Loucy (cell line): ENCODE measurements around the gene PODNL1.

Experiments used
- EZH2phosphoT487 ChIP-seq: fragments of 200-600 bp; IDR thresholded peaks from 2 replicates; pipeline ENCODE4 v1.6.1; 2018; ENCODE audit warnings: antibody characterized with exemption, mild to moderate bottlenecking, moderate library complexity, borderline replicate concordance
- TF ChIP-seq, protein P1 (sequence below): fragments of 200-600 bp; sonication (generic); conservative IDR thresholded peaks from 2 replicates; pipeline ENCODE4 v1.5.1; 2014; ENCODE audit warnings: mild to moderate bottlenecking, antibody characterized with exemption, low read length

DNA sequence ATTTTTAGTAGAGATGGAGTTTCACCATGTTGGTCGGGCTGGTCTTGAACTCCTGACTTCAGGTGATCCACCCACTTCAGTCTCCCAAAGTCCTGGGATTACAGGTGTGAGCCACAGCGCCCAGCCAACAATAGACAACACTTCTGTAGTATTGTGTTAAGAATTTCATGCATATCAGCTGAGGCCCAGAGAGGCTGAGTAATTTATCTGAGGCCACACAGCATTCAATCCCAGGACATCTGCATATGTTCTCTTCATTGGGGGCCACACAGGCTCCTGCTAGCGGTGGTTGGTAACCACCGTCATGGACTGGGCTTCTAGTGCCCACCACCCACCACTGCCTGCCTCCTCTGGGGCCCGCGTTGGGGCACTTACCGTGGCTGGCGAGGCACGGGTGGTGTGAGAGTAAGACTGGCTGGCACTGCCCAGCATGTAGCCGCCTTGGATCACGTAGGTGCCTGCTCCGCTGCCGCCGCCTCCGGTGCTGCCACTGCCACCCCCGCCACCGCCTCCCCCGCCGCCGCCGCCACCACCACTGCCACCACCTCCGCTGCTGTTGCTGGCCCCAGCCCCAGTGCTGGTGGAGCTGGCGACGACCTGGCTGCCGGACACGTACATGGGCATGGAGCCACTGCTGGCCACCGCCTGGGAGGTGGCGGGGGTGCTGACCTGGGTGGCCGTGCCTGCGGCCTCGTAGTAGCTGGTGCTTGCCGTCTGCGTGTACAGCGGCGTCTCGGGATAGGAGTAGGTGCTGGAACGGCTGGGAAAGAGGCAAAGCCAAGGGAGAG is 34.3 kb upstream of the PODNL1 start:
- TF ChIP-seq, protein P1, sequence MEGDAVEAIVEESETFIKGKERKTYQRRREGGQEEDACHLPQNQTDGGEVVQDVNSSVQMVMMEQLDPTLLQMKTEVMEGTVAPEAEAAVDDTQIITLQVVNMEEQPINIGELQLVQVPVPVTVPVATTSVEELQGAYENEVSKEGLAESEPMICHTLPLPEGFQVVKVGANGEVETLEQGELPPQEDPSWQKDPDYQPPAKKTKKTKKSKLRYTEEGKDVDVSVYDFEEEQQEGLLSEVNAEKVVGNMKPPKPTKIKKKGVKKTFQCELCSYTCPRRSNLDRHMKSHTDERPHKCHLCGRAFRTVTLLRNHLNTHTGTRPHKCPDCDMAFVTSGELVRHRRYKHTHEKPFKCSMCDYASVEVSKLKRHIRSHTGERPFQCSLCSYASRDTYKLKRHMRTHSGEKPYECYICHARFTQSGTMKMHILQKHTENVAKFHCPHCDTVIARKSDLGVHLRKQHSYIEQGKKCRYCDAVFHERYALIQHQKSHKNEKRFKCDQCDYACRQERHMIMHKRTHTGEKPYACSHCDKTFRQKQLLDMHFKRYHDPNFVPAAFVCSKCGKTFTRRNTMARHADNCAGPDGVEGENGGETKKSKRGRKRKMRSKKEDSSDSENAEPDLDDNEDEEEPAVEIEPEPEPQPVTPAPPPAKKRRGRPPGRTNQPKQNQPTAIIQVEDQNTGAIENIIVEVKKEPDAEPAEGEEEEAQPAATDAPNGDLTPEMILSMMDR: no peak
- TF ChIP-seq EZH2phosphoT487: no peak
